GM15510 (cell line): ENCODE data around the gene SFXN5.

Experiments used
- POLR2A ChIP-seq: IDR thresholded peaks from 3 replicates; pipeline ENCODE4 v1.6.1; 2011; ENCODE audit warnings: borderline replicate concordance; ENCODE audit not compliant: insufficient read length; ENCODE audit errors: extremely low read depth

Gene SFXN5

GRCh38 chr2:73043929-73044832 is 27.3 kb downstream of the SFXN5 start:
- TF ChIP-seq POLR2A: no peak

- no peak for TF ChIP-seq POLR2A
These were observed 28.2 kb downstream of the SFXN5 start for GRCh38 chr2:73043276-73043675.

GRCh38 chr2:73037947-73038585 is 33.4 kb downstream of the SFXN5 start:
- no peak for TF ChIP-seq POLR2A

GRCh38 chr2:73036766-73037165 is 34.7 kb downstream of the SFXN5 start:
- TF ChIP-seq POLR2A: no peak

GRCh38 chr2:73035899-73036711 is 35.4 kb downstream of the SFXN5 start:
- TF ChIP-seq POLR2A: no peak

- no peak for TF ChIP-seq POLR2A
These were observed 36.7 kb downstream of the SFXN5 start for GRCh38 chr2:73034661-73035375.

GRCh38 chr2:73033766-73034381 is 37.6 kb downstream of the SFXN5 start:
- TF ChIP-seq POLR2A: no peak

GRCh38 chr2:73033142-73033765 is 38.3 kb downstream of the SFXN5 start:
- no peak for TF ChIP-seq POLR2A

- TF ChIP-seq POLR2A: no peak
These were observed 38.8 kb downstream of the SFXN5 start for GRCh38 chr2:73032702-73033097.

- TF ChIP-seq POLR2A: no peak
These were observed 39.5 kb downstream of the SFXN5 start for GRCh38 chr2:73031725-73032701.

GRCh38 chr2:73031095-73031678 is 40.3 kb downstream of the SFXN5 start:
- TF ChIP-seq POLR2A: no peak

GRCh38 chr2:73028841-73029240 is 42.7 kb downstream of the SFXN5 start:
- TF ChIP-seq POLR2A: no peak
